Stimulated activated CD8-positive, alpha-beta memory T cell treated with anti-CD3 and anti-CD28 coated beads, Interleukin-15, amount 100 ng/mL, for 48 hours (primary cell): ENCODE results near the gene MSH2.
"Not testable (repeated sequence)": the region's sequence is repeated elsewhere in the genome, so short reads cannot be mapped to it uniquely, and the experiment has no call there.

Experiments used
- DNase-seq, 2 donors: peaks; one replicate each; pipeline ENCODE4 v3.0.0-alpha.2; 2020; ENCODE audit warnings: low read depth in 2 of 2

Gene MSH2

GRCh38 chr2:47407976-47408375 lies 5.0 kb downstream of the MSH2 start:
- DNase-seq, result not testable (repeated sequence)

- no peak for DNase-seq
These were observed 11.9 kb downstream of the MSH2 start for GRCh38 chr2:47414682-47415458.

- DNase-seq, result no peak
These were observed 17.3 kb downstream of the MSH2 start for GRCh38 chr2:47420214-47420613.

- not testable (repeated sequence) for DNase-seq
These were observed 17.7 kb downstream of the MSH2 start for GRCh38 chr2:47420683-47421082.

GRCh38 chr2:47422016-47422415 lies 19.1 kb downstream of the MSH2 start:
- DNase-seq, result no peak

- no peak for DNase-seq
These were observed 19.6 kb downstream of the MSH2 start for GRCh38 chr2:47422560-47422959.

GRCh38 chr2:47426786-47427185 lies 23.8 kb downstream of the MSH2 start:
- DNase-seq, result no peak

GRCh38 chr2:47429795-47430194 lies 26.8 kb downstream of the MSH2 start:
- no peak for DNase-seq

- not testable (repeated sequence) for DNase-seq
These were observed 30.1 kb downstream of the MSH2 start for GRCh38 chr2:47433006-47433405.

GRCh38 chr2:47433445-47433844 lies 30.5 kb downstream of the MSH2 start:
- DNase-seq, result not testable (repeated sequence)

- no peak for DNase-seq
These were observed 34.3 kb downstream of the MSH2 start for GRCh38 chr2:47437287-47437686.

GRCh38 chr2:47438106-47438505 lies 35.1 kb downstream of the MSH2 start:
- no peak for DNase-seq

- no peak for DNase-seq
These were observed 35.8 kb downstream of the MSH2 start for GRCh38 chr2:47438783-47439182.

- DNase-seq, result no peak
These were observed 48.8 kb downstream of the MSH2 start for GRCh38 chr2:47451790-47452189.

- no peak for DNase-seq
These were observed 49.8 kb downstream of the MSH2 start for GRCh38 chr2:47452761-47453160.

GRCh38 chr2:47454818-47455217 lies 51.9 kb downstream of the MSH2 start:
- not testable (repeated sequence) for DNase-seq

- DNase-seq, result no peak
These were observed 52.5 kb downstream of the MSH2 start for GRCh38 chr2:47455411-47455810.

- DNase-seq, result no peak
These were observed 53.9 kb downstream of the MSH2 start for GRCh38 chr2:47456851-47457250.

GRCh38 chr2:47457268-47457667 lies 54.3 kb downstream of the MSH2 start:
- no peak for DNase-seq

- no peak for DNase-seq
These were observed 56.1 kb downstream of the MSH2 start for GRCh38 chr2:47459021-47459420.

- no peak for DNase-seq
These were observed 57.8 kb downstream of the MSH2 start for GRCh38 chr2:47460766-47461165.

- no peak for DNase-seq
These were observed 68.6 kb downstream of the MSH2 start for GRCh38 chr2:47471429-47472116.

- no peak for DNase-seq
These were observed 76.9 kb downstream of the MSH2 start for GRCh38 chr2:47479863-47480262.
